OCI-LY1 (cell line): Measurements from ENCODE around the gene PLEKHG4B.

ENCODE experiments used
- H2AFZ ChIP-seq: fragments of 200-600 bp; sonication (generic), shearing (Covaris generic); 2 replicates; pipeline ENCODE4 v1.6.0; 2014; ENCODE audit warnings: antibody characterized with exemption, mild to moderate bottlenecking, low read length
- H3F3A ChIP-seq: fragments of 200-600 bp; sonication (generic), shearing (Covaris generic); 2 replicates; pipeline ENCODE4 v1.6.0; 2014; ENCODE audit warnings: mild to moderate bottlenecking, antibody characterized with exemption, low read length, moderate library complexity; ENCODE audit not compliant: insufficient read depth
- H3K27ac ChIP-seq: fragments of 200-600 bp; sonication (generic); 2 replicates; pipeline ENCODE4 v1.5.1; 2014; ENCODE audit warnings: low read length, mixed run types, mild to moderate bottlenecking, low read depth; ENCODE audit not compliant: poor library complexity, severe bottlenecking
- H3K27me3 ChIP-seq: fragments of 200-600 bp; sonication (generic); 2 replicates; pipeline ENCODE4 v1.6.0; 2014; ENCODE audit warnings: antibody characterized with exemption, mild to moderate bottlenecking, low read length, moderate library complexity; ENCODE audit not compliant: insufficient read depth
- H3K36me3 ChIP-seq: fragments of 200-600 bp; sonication (generic); 2 replicates; pipeline ENCODE4 v1.6.1; 2014; ENCODE audit warnings: mild to moderate bottlenecking, antibody characterized with exemption, low read length, moderate library complexity, mixed read lengths; ENCODE audit not compliant: insufficient read depth
- H3K4me1 ChIP-seq: fragments of 200-600 bp; sonication (generic); 2 replicates; pipeline ENCODE4 v1.5.1; 2014; ENCODE audit warnings: mild to moderate bottlenecking, low read length, moderate library complexity; ENCODE audit not compliant: insufficient read depth, severe bottlenecking
- H3K4me2 ChIP-seq: fragments of 200-600 bp; sonication (generic), shearing (Covaris generic); 2 replicates; pipeline ENCODE4 v1.6.1; 2014; ENCODE audit warnings: low read length
- H3K4me3 ChIP-seq: fragments of 200-600 bp; sonication (generic); 2 replicates; pipeline ENCODE4 v1.5.1; 2014; ENCODE audit warnings: low read length, low read depth, mild to moderate bottlenecking, mixed read lengths; ENCODE audit not compliant: poor library complexity, severe bottlenecking
- H3K79me2 ChIP-seq: fragments of 200-600 bp; shearing (Covaris generic); 2 replicates; pipeline ENCODE4 v1.6.1; 2016; ENCODE audit warnings: mixed run types, low read length, mixed read lengths; ENCODE audit not compliant: insufficient read depth
- H3K9ac ChIP-seq: fragments of 200-600 bp; sonication (generic), shearing (Covaris generic); 2 replicates; pipeline ENCODE4 v1.6.1; 2014; ENCODE audit warnings: mild to moderate bottlenecking, low read length, mixed read lengths
- H3K9me2 ChIP-seq: fragments of 200-600 bp; sonication (generic), shearing (Covaris generic); 2 replicates; pipeline ENCODE4 v1.6.1; 2014; ENCODE audit warnings: low read depth, mild to moderate bottlenecking, low read length, mixed read lengths
- H3K9me3 ChIP-seq: fragments of 200-600 bp; shearing (Covaris generic); 2 replicates; pipeline ENCODE4 v1.6.1; 2014; ENCODE audit warnings: low read length, mixed read lengths
- H4K20me1 ChIP-seq: fragments of 200-600 bp; sonication (generic), shearing (Covaris generic); 2 replicates; pipeline ENCODE4 v1.6.0; 2016; ENCODE audit warnings: mild to moderate bottlenecking, low read length; ENCODE audit not compliant: insufficient read depth
- CTCF ChIP-seq: fragments of 200-600 bp; sonication (generic), shearing (Covaris generic); IDR thresholded peaks from 2 replicates; pipeline ENCODE4 v1.5.1; 2017; ENCODE audit warnings: mild to moderate bottlenecking, antibody characterized with exemption, low read length, moderate library complexity, mixed read lengths
- EZH2 ChIP-seq: fragments of 200-600 bp; sonication (generic), shearing (Covaris generic); IDR thresholded peaks from 2 replicates; pipeline ENCODE4 v1.8.0; 2017; ENCODE audit warnings: borderline replicate concordance, mixed run types, mild to moderate bottlenecking, antibody characterized with exemption, low read length, moderate library complexity, mixed read lengths

PLEKHG4B gene

DNA sequence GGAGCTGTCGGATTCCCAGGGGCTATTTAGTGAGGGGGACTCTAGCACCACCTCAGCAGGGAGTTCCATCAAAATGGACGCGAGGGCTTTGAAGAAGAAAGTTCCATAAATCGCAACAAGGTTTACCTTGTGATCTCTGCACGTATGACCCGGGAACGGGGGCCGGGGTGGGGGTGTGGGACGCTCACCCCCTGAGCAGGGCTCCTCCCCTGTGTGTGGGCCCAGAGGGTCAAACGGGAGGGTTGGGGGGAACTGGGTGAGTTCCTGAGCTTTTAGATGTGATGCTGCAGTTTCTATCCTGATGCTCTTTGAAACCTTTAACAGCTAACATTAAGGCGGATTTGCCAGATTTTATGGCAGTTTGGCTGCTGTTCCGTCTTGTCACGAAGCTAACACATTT is 80.5 kb downstream of the PLEKHG4B start:
- Histone ChIP-seq H2AFZ (no peak overlapping the region), H3F3A (no peaks in the 10 kb centered on the region), H3K9me3 (no peaks in the 10 kb centered on the region), H3K4me3 (no peak overlapping the region), H3K4me1 (no peaks in the 10 kb centered on the region), H3K9me2 (no peaks in the 10 kb centered on the region), H3K36me3 (no peaks in the 10 kb centered on the region), H3K79me2 (no peaks in the 10 kb centered on the region), H4K20me1 (no peaks in the 10 kb centered on the region), H3K4me2 (no peak overlapping the region), H3K27me3 (0 out of 2 replicates have a peak, but pooled peaks cover 4% of the 10 kb centered on the region), H3K9ac (no peak overlapping the region), H3K27ac (no peak overlapping the region)
- no peak for TF ChIP-seq CTCF
- no peak for TF ChIP-seq EZH2

GRCh38 chr5:172841-173251 is 80.9 kb downstream of the PLEKHG4B start:
- no peaks in the 10 kb centered on the region for H3K79me2 ChIP-seq
- H4K20me1 ChIP-seq = no peaks in the 10 kb centered on the region
- no peaks in the 10 kb centered on the region for H3K9me3 ChIP-seq
- no peak overlapping the region for H3K4me3 ChIP-seq
- 0 out of 2 replicates have a peak, but pooled peaks cover 4% of the 10 kb centered on the region for H3K27me3 ChIP-seq
- H3K27ac ChIP-seq = no peak overlapping the region
- no peak overlapping the region for H2AFZ ChIP-seq
- no peaks in the 10 kb centered on the region for H3K9me2 ChIP-seq
- H3F3A ChIP-seq = no peaks in the 10 kb centered on the region
- no peaks in the 10 kb centered on the region for H3K4me1 ChIP-seq
- no peak overlapping the region for H3K9ac ChIP-seq
- no peak overlapping the region for H3K4me2 ChIP-seq
- H3K36me3 ChIP-seq = no peaks in the 10 kb centered on the region
- TF ChIP-seq EZH2 (no peak), CTCF (no peak)

- Histone ChIP-seq H3K79me2 (no peaks in the 10 kb centered on the region), H3K9me2 (no peaks in the 10 kb centered on the region), H3F3A (no peaks in the 10 kb centered on the region), H3K9me3 (no peaks in the 10 kb centered on the region), H2AFZ (no peak overlapping the region), H3K4me3 (no peak overlapping the region), H3K4me1 (no peaks in the 10 kb centered on the region), H3K27me3 (0 out of 2 replicates have a peak, but pooled peaks cover 4% of the 10 kb centered on the region), H3K9ac (no peak overlapping the region), H4K20me1 (no peaks in the 10 kb centered on the region), H3K27ac (no peak overlapping the region), H3K36me3 (no peaks in the 10 kb centered on the region), H3K4me2 (no peak overlapping the region)
- TF ChIP-seq CTCF (no peak), EZH2 (no peak)
Observed at GRCh38 chr5:173392-174290, 81.7 kb downstream of the PLEKHG4B start.
